Activated naive CD4-positive, alpha-beta T cell treated with Interleukin-2 at 50 U/mL for 16 hours (primary cell): ENCODE data around the gene TRAF7.

Source experiments
- DNase-seq: peaks from one replicate; pipeline ENCODE4 v3.0.0-alpha.2; 2020

The TRAF7 gene

DNA sequence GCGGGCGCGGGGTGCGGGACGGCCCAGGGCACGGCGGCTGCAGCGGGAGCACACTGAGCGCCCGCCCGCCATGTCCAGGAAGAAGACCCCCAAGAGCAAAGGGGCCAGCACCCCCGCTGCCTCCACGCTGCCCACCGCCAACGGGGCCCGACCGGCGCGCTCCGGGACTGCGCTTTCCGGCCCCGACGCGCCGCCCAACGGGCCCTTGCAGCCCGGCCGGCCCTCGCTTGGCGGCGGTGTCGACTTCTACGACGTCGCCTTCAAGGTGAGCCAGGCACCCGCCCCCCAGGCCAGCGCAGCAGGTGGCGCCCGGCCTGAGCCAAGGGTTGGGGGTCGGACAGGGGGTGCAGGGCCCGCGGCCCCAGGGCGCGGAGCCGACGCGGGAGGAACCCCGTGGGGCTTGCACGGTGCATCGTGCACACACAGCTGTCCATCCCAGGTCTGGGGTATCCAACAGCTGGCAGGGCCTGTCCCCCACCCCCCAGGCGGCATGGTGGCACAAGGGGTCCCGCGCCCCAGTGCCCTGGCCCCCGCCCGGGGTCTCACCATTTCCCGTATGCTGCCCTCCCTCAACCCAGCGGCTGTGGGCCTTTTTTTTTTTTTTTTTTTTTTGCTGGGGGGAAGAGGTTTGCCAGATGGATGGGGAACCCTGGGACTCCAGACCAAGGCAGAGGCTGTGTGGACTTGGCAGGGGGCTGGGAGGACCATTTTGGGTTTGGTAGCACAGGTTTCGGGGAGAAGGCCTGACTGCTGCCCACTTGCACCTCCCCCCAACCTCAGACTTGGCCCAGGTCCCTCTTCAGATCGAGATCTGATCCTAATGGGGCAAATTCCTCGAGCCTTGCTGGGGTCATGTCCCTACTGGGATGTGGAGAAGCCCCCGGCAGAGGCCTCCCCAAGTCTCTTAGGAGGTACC, 6.6 kb upstream of the TRAF7 start:
- no peak for DNase-seq

DNA sequence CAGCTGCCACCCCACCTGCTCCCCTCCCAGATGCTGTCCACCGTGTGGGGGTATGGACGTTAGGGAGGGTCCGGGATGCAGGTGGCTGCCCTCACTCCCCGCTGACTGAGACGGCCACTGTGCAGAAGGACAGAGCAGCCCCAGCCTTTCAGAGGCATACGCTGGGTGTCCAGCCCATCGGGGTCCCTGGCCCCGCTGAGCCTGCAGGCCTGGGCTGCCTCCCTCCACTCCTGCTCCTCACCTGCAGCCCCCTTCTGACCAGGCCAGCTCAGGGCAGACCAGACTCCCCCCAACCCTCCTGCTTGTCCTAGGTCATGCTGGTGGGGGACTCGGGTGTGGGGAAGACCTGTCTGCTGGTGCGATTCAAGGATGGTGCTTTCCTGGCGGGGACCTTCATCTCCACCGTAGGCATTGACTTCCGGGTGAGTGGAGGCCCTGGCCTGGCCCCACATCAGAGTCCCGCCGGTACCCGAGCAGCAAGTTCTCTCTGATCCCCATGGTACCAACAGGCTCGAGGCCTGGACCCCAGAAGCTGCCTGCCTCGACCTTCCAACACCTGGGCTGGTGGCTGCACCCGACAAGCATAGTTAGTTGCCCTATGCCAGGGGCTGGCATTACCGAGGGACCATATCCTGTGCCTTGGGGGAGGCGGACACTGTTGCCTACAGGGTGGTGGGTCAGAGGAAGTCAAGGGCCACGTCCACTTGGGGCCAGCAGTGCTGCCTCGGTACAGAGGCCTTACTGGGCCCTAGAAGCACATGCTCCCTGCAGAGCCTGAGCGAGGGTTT, 5.8 kb upstream of the TRAF7 start:
- DNase-seq, result no peak

DNA sequence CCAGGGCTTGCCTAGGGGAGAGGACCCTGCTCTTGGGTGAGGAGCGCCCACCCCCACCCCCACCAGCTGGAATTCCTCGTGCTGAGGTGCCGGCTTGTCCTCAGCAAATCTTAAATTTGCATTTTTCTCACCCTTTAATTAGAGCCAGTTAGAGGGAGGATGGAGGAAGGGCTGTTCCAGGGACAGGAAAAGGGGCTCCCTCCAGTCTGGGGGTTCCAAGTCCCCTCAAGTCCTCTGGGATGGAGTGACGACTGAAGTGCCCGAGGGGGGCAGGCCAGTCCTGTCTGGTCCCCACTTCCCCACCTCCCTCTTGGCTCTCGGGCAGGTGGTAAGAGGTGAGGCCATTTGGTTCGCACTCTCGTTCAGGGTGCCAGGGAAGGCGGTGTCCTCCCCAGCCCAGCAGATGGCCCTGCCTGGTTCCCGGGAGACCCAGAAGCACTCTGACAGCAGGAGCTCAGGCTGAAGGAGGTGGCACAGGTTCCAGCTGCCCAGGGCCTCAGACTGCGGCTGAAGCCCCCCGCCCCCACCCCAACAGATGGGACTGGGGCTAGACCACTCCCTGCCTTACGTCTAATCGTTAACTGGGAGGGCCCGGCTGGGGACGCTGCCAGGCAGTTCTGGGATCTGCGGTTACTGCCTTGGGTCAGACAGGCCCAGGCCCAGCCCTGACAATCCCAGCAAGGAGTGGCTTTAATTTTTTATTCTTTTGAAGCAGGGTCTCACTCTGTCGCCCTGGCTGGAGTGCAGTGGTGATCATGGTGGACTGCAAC, 5.0 kb upstream of the TRAF7 start:
- DNase-seq, result no peak

DNA sequence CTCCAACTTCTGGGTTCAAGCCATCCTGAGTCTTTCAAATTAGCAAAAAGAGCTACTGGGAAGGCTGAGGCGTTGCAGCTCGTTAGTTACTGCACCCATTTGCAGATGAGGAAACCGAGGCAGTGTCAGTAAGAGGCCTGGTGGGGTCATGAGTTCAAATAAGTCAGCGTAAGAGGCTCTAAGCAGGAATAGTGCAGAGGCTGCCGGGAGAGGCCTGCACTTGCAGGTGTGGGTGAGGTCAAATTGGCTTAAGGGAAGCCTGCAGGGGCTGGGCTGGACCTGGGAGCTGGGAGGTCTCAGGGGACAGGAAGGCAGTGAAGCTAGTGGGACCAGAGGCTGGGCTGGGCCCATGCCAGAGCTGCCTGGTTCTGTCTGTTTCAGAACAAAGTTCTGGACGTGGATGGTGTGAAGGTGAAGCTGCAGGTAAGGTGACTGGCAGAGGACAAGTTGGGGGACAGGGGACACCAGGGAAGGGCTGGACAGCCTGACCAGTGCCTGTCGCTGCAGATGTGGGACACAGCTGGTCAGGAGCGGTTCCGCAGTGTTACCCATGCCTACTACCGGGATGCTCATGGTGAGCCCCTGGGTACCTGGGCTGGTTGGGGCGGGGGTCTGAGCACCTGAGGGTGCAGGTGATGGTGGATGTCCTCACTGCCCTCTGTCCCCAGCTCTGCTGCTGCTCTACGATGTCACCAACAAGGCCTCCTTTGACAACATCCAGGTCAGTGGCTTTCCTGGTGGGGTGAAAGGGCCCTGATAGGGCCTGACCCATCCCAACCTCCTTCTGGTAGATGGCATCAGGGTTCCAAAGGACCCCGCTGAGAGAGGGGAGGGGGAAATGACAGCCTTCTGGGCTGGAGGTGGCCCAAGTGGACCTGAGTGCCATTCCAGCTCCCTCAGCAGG, 4.1 kb upstream of the TRAF7 start:
- DNase-seq, result no peak

DNA sequence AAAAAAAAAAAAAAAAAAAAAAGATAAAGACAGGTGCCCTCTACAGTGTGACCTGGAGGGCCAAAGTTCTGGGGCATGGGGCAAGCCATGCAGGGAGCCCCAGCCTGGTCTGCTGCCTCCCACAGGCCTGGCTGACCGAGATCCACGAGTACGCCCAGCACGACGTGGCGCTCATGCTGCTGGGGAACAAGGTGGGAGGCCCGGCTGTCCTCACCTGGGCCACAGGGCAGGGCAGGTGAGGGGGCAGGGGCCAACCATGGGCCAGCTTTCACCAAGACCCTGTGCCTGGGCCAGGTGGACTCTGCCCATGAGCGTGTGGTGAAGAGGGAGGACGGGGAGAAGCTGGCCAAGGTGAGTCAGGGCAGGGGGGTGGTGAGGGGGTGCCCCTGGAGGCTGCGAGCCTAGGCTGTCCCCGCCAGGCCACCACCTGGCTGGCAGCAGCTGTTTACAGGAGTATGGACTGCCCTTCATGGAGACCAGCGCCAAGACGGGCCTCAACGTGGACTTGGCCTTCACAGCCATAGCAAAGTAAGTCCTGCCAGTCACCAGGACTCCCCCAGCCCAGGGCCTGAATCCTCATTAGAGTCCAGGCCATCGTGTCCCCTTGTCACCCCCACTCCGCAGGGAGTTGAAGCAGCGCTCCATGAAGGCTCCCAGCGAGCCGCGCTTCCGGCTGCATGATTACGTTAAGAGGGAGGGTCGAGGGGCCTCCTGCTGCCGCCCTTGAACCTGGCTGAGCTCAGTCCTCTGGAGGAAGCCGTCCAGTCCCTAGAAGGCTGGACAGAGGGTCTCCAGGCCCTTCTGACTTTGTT, 2.7 kb upstream of the TRAF7 start:
- DNase-seq, result peak; percentile 47

DNA sequence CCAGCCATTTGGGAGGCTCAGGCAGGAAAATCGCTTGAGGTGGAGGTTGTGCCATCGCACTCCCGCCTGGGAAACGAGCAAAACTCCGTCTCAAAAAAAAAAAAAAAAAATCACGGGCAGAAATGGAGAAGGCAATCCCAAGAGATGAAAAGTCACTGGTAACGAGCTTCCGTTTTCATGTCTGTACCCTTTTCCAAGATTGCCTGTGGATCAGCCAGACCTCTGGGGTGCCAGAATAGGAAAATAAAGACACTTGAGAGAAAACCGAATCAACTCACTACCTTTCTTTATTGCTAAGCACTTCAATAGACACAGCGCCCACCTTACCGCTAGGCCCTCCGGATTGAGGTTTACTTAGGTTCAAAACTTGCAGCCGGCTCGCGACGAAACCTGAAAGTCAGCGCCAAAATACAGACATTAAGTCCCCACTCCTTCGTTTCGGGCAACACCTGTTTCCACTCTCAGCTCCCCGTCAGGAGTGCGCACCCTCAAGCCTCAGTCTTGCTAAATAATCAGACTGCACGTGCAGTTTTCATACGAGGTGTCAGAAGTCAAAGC, 970 bp upstream of the TRAF7 start:
- no peak for DNase-seq

DNA sequence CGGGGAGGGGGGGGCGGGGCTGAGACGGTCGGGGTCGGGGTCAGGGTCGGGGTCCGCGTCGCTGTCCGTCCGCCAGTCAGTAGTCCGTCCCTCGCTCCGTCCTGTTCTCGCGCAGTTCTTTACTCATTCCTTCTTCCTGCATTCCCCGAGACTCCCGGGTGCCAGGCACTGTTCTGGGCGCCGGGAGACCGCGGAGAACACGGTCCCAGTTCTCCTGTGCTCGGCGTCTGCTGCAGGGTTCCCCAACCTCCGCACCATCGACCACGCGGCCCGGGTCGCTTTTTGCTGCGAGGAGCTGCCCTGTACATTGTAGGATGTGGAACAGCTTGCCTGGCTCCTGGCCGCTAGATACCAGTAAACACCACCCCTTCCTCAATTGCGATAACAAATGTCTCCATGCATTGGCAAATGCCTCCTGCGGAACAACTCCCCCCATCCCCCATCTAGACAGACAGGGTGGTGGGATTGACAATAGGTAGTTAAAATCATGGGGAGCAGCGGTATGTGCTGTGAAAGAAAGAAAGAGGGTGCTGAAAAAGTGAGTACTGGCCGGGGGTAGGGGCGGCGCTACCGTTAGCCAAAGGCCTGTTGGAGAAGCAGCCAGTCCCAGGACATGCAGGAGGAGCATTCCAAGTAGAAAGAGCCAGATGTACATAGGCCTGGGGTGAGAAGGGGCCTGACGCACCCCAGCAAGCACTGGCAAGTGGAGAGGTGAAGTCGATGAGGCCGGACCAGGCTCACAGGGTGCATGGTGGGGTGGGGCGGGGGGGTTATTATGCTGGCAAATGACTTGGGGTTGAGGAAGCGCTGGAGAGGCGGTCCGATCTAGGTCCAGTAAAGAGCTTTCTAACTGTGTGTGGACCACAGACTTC, 631 bp downstream of the TRAF7 start:
- peak; percentile 21 for DNase-seq

DNA sequence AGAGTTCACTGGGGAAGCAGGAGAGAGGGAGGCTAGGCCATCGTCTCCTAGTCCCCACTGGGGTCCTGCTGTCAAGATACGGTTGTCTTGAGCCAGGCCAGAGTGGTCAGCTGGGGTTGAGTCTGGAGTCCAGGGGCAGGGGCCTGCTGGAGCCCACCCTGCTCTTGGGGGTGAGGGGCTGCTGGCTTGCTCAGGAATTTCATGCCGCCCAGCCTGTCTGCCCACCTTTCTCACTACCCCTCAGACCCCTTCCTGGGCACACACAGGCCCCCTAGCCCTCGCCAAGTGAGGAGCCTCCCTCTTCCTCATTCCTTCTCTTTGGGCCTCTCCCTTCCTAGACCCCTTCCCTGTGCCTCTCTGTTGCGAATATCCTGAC, 1.3 kb downstream of the TRAF7 start:
- DNase-seq, result no peak

DNA sequence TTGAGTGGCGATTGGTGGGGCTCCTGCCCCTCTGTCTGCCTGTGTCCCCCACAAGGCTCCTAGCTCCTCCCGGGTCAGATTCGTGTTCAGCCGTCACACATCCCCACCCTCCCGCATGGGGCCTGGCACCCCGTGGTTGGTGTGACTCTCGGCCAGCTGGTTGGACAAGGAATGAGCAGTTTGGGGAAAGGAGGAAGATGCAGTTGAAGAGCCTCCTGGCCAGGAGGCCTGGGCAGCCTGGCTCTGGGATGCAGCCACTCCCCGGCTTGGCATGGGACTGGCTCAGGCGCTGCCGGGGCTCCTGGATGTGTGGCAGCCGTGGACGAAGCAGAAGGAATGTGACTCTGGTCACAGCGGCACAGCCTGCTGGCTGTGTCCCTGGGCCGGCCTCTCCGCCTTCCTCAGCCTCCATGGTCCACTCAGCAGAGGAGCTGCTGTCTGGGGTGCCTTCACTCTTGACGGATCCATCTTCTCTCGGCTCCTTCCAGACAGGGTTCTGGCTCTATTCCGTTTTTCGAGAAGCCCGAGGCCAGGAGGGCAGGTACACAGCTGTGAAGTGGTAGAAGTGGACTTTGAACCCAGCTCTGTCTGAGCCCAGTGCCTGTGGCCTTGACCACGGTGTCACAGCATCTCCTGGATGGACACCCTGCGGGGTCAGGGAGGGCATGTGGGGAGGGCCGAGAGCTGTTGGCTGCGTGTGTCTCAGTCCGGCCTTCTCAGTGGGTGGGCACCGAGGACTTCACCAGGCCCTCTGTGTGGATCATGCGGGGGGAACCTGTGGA, 2.1 kb downstream of the TRAF7 start:
- DNase-seq, result no peak

DNA sequence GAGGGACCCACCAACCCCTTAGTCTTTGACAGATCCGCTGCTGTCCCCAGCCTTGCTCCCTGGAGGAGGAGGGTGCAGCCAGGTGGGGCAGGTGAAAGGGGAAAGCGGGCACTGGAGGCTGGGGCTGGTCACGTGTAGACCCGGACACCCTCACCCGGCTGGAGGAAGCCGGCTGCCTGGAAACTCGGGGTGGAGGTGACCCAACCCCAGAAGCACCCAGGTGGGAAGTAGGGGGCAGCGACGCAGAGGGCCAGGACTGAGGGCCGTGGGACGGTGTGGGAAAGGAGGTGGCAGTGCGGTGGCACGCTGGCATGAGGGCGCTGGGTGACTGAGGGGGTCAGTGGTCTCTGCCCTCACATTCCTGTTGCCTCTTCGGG, 2.7 kb downstream of the TRAF7 start:
- no peak for DNase-seq

DNA sequence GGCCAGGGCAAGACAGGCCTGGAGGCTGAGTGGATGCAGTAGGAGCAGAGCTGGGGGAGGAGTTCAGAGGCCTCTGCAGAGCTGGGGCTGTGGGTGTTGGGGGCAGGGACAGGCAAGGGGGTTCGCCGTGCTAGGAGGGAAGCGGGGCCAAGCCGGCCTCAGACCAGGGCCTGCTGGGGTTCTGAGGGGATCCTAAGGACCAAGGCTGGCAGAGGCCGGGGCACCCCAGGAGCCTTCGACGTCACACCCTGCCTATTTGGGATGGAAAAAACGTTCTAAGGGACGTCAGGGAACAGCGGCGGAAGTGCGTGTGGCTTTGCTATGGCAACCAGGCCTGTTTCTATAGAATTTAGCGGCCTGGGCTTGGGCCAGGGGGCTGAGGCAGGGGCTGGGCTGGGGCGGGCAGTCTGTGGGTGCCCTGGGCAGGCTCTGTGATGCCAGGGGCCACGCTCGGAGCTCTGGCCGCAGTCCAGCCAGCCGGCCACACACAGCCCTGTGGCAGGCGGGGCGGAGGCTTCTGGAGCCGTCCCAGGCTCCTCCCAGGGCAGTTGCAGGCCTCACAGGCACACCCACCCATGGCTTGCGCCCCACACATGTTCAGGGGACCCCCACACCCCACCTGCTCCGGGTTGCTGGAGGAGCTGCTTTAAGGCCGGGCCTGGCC, 3.7 kb downstream of the TRAF7 start:
- no peak for DNase-seq

DNA sequence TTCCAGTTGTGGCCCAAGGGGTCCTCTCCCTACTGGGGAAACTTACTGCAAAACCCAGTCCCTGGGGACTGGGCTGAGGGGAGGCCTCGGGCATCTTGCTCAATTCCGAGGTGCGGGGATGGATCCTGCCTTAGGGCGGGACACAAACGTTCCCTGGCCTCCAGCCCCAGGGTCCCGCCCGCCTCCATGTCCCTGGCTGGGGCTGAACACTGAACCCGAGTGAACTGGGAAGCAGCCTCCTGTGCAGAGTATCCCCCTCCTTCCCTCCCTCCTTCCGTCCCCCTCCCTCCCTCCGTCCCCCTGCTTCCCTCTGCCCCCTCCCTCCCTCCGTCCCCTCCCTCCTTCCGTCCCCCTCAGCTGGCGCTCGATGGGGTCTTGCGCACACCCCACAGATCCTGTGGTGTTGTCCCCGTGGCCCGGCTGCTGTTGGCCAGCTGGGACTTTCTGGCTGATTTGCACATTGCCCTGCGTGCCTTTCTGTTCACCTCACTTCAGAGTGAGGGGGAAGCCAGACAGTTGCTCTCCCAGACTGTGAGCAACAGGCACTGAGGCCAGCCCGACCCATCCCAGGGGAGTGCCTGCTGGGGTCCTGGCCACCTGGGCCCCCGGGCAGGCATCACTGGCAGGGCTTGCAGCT, 5.5 kb downstream of the TRAF7 start:
- DNase-seq, result no peak

DNA sequence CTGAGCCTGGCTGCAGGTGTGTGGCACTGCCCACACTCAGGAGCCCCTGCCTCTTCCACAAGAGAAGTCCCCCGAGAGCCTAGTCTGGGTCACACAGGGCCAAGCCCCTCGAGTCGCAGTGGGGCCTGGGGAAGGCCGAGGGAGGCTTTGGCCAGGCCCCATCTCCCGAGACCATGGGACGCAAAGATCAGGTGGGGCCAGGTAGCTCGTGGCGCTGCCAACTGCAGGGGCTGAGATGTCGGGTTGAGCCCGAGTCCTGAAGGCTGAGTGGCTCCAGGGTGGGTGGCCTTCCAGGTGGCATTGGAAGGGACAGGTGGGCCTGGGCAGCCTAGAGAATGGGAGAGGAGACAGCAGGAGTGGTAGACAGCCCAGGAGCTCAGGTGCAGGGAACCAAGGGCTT, 6.3 kb downstream of the TRAF7 start:
- DNase-seq, result no peak

DNA sequence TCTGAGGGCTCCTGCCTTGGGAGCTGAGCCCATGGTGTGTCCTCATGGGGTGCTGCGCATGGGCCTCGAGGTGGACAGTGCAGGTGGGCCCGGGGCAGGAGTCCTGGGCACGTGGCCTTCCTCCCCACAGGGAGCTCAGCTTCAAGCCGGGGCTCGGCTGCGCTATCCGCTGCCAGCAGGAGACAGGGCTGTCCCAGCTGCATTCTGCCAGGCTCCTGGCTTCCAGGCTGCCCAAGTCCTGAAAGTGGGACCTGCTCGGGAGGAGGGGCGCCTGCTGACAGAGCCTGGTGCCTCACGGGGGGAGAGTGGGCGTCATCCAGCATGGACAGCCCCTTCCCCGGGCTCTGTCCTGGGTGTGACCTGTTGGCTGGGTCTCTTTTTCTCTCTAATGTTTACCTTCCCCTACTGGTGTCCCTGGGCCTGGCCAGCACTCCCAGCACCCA, 7.1 kb downstream of the TRAF7 start:
- DNase-seq, result no peak

DNA sequence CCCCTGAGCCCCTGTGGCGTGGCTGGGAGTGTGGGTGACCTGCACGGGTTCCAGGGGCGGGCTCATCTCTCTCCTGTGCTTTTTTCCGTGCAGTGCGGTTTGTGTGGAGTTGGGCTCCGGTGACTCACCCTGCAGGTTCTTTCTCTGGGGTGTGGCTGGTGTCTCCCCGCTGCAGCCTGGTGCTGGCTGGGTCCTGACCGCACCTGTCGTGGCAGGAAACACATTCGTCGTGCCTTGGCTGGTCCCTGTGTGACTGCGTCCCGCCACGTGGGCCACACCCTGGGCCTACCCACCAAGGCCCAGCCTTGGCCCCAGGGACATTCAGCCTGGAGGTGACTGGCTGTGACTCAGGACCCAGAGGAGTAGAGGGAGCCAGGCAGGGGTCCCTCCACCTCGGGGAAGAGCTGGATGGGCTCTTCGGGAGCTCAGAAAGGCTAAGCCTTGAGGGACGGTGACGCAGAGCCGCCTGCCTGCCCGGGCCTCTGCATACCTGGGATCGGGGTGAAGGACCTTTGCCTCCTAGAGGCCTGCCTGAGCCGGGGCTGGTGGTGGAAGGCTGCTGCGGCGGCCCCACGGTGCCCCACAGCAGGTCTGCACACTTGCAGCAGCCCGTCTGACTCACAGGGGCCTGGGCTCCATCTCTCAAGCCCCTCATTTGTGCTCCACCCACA, 7.8 kb downstream of the TRAF7 start:
- DNase-seq, result no peak

DNA sequence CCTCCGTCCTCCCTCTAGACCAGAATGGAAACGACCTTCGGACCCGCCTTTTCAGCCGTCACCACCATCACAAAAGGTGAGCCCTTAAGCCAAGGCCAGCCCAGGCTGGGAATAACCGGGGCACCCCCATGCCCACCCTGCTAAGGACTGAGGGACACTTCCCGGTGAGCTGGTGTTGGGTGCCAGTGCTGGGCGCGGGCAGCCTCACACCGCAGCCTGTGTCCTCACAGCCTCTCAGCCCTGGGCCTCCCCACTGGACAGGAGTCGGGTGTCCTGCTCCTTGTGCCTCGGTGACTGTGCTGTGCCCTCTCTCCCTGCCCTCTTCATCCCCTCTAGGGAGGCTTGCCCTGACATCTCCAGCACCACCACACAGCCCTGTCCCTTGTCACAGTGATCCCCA, 10.3 kb downstream of the TRAF7 start:
- DNase-seq, result no peak

DNA sequence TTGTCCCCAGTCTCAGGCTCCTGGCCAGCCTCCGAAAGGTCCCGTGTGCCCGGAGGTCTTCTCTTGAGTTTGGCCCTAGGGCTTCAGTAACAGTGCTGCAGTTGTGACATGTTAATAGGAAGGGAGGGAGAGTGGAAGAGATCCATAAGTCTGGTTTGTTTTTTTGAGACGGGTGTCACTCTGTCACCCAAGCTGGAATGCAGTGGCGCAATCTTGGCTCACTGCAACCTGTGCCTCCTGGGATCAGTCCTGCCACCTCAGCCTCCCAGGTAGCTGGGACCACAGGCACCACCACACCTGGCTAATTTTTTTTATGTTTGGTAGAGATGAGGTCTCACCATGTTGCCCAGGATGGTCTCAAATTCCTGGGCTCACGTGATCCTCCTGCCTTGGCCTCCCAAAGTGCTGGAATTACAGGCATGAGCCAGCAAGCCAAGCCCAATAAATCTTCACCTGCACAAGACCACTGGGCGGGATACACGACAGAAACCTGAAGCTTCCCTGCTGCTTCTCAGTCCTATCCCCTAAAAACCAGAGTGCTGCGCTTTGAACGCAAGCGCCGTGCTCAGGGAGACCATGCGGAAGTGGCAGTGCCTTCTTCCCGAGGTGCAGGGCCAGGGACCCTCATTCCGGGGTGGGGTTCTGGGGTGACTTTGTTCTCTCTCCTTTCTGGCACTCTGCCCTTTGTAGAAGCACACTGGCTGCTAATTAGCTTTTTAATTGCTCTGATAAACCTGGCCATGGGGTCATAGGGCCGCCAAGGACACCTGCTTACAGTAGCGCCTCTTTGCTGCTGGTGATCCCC, 10.9 kb downstream of the TRAF7 start:
- DNase-seq, result no peak
